Measurements from ENCODE around the gene CFAP77. TPM values are rescaled to one million over a fixed set of nuclear protein-coding genes. Genes with fewer than 3 reads are reported as not detected.
A peak's percentile ranks its signal among the peaks of the same experiment; 100 is the strongest.

CFAP77 gene
- total and polyA plus RNA-seq, 10 of the 15 experiments (the other 5 are each of a cell fraction or from before 2014, with no cell fraction given): 0.33 TPM; not detected in 9

DNA sequence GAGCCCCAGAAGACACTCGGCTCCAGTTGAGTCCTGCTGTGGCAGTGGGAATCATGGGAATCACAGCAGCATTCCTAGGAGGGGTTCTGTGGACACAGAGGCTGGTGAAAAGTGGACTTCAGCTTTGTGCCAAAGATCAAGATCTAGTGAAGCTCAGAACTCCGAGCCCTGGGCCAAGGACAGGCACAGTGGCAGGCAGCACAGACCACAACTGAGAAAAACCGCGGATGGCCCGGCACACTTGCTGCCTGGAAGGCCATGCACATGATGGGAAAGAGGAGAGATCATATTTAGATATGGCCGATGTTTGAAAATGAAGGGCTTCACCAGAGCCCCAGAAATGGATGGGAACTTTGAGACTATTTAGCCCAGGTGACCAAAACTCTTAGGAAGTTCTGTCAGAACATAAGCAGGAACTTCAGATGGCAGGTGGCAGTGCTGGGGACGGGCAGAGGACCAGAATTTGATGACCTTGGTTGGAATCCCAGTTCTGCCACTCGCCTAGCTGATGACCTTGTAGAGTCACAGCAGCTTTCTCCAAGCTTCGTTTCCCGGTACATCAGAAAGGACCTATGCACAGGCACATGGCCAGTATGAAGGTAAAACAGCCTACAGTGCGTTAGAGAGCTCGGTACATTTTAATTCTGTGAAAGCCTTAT lies 190.4 kb downstream of the CFAP77 start:
- WGBS (ENCODE audit: insufficient coverage, insufficient replicate concordance, low lambda C conversion rate, missing lambda C conversion rate): 97% methylated on average over 12 of the region's 12 CpGs
- no peaks in the 10 kb centered on the region for H3K79me2 ChIP-seq (ENCODE audit: control insufficient read depth, insufficient read depth, low read length)
- FAIRE-seq (no peak), ATAC-seq (no peak), DNase-seq (ENCODE audit: low read depth, low spot score) (no peak)
- no peak overlapping the region for H3K27ac ChIP-seq (ENCODE audit: control insufficient read depth, insufficient read depth)
- BruUV-seq (replicated peaks): no TSS peak
- no peaks in the 10 kb centered on the region for H4K20me1 ChIP-seq (ENCODE audit: control insufficient read depth, insufficient read depth)
- H3K9me3 ChIP-seq (replicated peaks; ENCODE audit: control insufficient read depth, insufficient read depth, low read length): no peaks in the 10 kb centered on the region
- intact Hi-C loops (cut with micrococcal nuclease; ENCODE audit: unreplicated experiment) (no loop called here), in situ Hi-C loops (cut with MboI) (no loop called here)
- peaks cover 6% of the 10 kb centered on the region for H3K4me1 ChIP-seq (ENCODE audit: control insufficient read depth, insufficient read depth, low read length)
- TF ChIP-seq SREBF2 (IDR thresholded peaks at IDR 0.05; ENCODE audit: low read length): no peak
- no peak for TF ChIP-seq ZBED1 (IDR thresholded peaks at IDR 0.05; ENCODE audit: borderline replicate concordance)
- TF ChIP-seq, protein P1, sequence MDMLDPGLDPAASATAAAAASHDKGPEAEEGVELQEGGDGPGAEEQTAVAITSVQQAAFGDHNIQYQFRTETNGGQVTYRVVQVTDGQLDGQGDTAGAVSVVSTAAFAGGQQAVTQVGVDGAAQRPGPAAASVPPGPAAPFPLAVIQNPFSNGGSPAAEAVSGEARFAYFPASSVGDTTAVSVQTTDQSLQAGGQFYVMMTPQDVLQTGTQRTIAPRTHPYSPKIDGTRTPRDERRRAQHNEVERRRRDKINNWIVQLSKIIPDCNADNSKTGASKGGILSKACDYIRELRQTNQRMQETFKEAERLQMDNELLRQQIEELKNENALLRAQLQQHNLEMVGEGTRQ (IDR thresholded peaks at IDR 0.05; ENCODE audit: borderline replicate concordance, low read depth, low read length): no peak
- no peak for TF ChIP-seq ZSCAN29 (IDR thresholded peaks at IDR 0.05)
- H3K4me3 ChIP-seq: no peak overlapping the region
- ChIA-PET RAD21 (ENCODE audit: unreplicated experiment) (no interaction called here), POLR2A (interaction anchor here (0.5 kb wide), 1 partner anchor 21 kb away, joined by 3 read pairs; no protein-coding TSS in a partner anchor), SMC1A (ENCODE audit: uncharacterized antibody, unreplicated experiment) (no interaction called here), CTCF (no interaction called here)
- H3K4me2 ChIP-seq (ENCODE audit: control insufficient read depth, insufficient read depth): no peak overlapping the region
- H2AFZ ChIP-seq (ENCODE audit: control insufficient read depth, low read depth, low read length): no peak overlapping the region
- H3K27me3 ChIP-seq (replicated peaks in 1 of 2; ENCODE audit: control insufficient read depth in 2 of 2, insufficient read depth in 2 of 2, low read length in 1 of 2): no peaks in the 10 kb centered on the region
- H3K9ac ChIP-seq (ENCODE audit: control insufficient read depth, insufficient read depth, low read length): no peak overlapping the region
- H3K36me3 ChIP-seq (ENCODE audit: control insufficient read depth in 2 of 2, insufficient read depth in 2 of 2, low read length in 1 of 2): peaks cover 7 to 11% of the 10 kb centered on the region in 2 experiments

DNA sequence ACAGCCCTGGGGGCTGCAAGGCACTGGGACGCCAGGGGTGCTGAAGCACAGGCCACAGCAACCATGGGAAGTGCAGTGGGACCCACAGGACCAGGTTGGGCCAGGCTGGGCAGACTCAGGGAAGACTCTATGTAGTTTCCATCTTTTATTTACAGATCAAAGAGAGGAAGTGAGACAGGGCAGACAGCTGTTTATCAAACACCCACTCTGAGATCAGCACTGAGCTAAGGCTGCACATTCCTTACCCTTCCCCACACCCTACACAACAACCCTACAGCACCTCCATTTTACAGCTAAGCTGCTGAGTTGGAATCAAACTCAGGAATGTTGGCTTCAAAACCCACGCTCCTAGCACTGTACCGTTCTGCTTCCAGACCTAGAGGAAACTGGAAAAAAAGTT lies 192.2 kb downstream of the CFAP77 start:
- intact Hi-C loops (cut with micrococcal nuclease; ENCODE audit: unreplicated experiment): no loop called here
- no peak overlapping the region for H2AFZ ChIP-seq (ENCODE audit: control insufficient read depth, low read depth, low read length)
- H3K27me3 ChIP-seq (replicated peaks in 1 of 2; ENCODE audit: control insufficient read depth in 2 of 2, insufficient read depth in 2 of 2, low read length in 1 of 2): no peaks in the 10 kb centered on the region
- no peak overlapping the region for H3K4me2 ChIP-seq (ENCODE audit: control insufficient read depth, insufficient read depth)
- H3K4me3 ChIP-seq: no peak overlapping the region
- BruUV-seq (replicated peaks): no TSS peak
- no peak overlapping the region for H3K27ac ChIP-seq (ENCODE audit: control insufficient read depth, insufficient read depth)
- WGBS (ENCODE audit: insufficient coverage, insufficient replicate concordance, low lambda C conversion rate, missing lambda C conversion rate): 79% methylated on average over 3 of the region's 3 CpGs
- peak; percentile 88 for TF ChIP-seq SPI1 (IDR thresholded peaks at IDR 0.05; ENCODE audit: borderline replicate concordance, insufficient read depth, low read depth, low read length)
- TF ChIP-seq PML (IDR thresholded peaks at IDR 0.05; ENCODE audit: low read length): no peak
- H3K36me3 ChIP-seq (ENCODE audit: control insufficient read depth in 2 of 2, insufficient read depth in 2 of 2, low read length in 1 of 2): peaks cover 8% of the 10 kb centered on the region in 2 experiments
- POLR2A ChIA-PET: no interaction called here
- DNase-seq (ENCODE audit: low read depth, low spot score) (no peak), FAIRE-seq (no peak), ATAC-seq (peak; percentile 33; the same call in 1 of the 3 replicates)
- no peaks in the 10 kb centered on the region for H4K20me1 ChIP-seq (ENCODE audit: control insufficient read depth, insufficient read depth)
- H3K9me3 ChIP-seq (replicated peaks; ENCODE audit: control insufficient read depth, insufficient read depth, low read length): no peaks in the 10 kb centered on the region
- H3K4me1 ChIP-seq (ENCODE audit: control insufficient read depth, insufficient read depth, low read length): peaks cover 6% of the 10 kb centered on the region
- in situ Hi-C loops (cut with MboI): no loop called here
- no peaks in the 10 kb centered on the region for H3K79me2 ChIP-seq (ENCODE audit: control insufficient read depth, insufficient read depth, low read length)
- CTCF ChIA-PET: no interaction called here
- no peak overlapping the region for H3K9ac ChIP-seq (ENCODE audit: control insufficient read depth, insufficient read depth, low read length)
- RAD21 ChIA-PET (ENCODE audit: unreplicated experiment): no interaction called here
- SMC1A ChIA-PET (ENCODE audit: uncharacterized antibody, unreplicated experiment): no interaction called here
